HG03196 (cell line): Measurements from ENCODE around the gene LARP4.
"Not testable (repeated sequence)": the region's sequence is repeated elsewhere in the genome, so short reads cannot be mapped to it uniquely, and the experiment has no call there.

Experiments used
- ATAC-seq: cut with Tn5 transposase; IDR thresholded peaks from one replicate; pipeline ENCODE4 v1.9.1; 2021; ENCODE audit not compliant: unreplicated experiment

Gene LARP4

DNA sequence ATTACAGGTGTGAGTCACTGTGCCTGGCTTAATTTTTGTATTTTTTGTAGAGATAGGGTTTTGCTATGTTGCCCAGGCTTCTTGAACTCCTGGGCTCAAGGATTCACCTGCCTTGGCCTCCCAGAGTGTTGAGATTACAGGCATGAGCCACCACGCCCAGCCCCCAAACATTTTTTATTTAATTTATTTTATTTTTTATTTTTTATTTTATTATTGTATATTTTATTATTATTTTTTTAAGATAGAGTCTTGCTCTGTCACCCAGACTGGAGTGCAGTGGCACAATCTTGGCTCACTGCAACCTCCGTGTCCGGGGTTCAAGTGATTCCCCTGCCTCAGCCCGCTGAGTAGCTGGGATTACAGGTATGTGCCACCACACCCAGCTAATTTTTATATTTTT is 121.1 kb downstream of the LARP4 start:
- not testable (repeated sequence) for ATAC-seq

DNA sequence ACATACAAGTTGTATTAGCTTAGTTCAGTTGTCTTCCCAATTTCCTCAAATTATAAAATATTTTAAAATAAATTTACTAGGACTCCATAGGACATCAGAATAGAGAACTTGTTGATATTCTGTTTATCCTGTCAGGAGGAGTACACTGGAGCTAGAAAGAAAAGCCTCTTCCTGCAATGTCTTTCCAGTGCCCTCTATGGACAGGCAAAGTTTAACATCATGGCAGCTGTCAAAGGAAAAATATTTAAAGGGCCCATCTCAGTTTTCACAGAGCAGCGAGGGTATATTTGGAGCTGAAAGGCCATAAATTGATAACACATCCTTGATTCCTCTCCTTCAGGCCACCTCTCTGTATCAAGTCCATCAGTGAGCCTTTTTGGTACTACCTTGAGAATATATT is 123.1 kb downstream of the LARP4 start:
- no peak for ATAC-seq

DNA sequence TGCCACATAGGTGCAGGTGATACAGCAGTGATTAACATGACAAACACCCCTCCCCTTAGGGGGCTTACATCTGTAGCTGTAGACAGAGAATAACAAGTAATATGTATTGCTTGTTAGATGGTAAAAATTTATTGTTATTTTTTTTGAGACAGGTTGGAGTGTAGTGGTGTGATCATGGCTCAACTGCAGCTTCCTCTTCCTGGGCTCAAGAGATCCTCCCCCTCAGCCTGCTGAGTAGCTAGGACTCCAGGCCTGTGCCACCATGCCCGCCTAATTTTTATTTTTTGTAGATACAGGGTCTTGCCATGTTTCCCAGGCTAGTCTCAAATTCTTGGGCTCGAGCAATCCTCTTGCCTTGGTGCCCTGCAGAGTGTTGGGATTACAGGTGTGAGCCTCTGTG is 123.9 kb downstream of the LARP4 start:
- ATAC-seq = no peak

DNA sequence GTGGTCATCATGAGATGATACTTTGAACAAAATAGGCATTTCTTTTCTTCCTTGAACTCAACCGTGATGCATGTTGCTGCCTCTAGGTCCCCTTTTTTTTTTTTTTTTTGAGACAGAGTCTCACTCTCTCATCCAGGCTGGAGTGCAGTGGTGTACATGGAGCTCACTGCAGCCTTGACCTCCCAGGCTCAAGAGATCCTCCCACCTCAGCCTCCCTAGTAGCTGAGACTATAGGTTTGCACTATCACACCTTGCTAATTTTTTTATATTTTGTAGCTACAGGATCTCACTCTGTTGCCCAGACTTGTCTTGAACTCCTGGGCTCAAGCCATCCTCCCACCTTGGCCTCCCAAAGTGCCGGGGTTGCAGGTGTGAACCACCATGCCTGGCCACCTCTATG is 124.7 kb downstream of the LARP4 start:
- no peak for ATAC-seq

DNA sequence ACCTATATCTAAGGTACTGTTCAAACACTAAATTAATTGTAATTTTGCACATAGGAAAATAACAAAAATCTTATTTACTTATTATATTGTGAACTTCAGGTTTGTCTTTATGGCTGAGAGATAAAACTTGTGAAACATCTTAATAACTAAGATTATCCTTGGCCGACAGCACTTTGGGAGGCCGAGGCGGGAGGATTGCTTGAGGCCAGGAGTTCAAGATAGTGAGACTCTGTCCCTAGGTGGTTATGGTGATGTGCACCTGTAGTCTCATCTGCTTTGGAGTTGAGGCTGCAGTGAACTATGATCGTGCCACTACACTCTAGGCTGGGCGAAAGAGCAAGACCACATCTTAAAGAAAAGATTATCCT is 126.7 kb downstream of the LARP4 start:
- no peak for ATAC-seq

DNA sequence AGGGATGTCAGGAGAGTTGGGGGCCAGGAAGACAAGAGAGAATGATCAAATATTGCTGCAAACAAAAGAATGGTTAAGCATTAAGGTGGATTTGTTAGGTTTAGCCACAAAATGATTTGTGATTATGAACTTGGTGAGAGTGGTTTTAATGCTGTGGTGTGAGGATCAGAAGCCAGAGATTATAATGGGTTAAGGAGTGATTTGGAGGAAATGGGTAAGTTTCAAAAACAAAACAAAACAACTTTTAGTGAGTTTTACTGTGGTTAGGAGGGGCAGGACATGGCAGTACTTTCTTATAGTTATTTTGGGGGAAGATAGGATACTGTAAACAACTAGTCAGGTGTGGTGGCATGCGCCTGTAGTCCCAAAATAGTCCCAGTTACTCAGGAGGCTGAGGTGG is 128.1 kb downstream of the LARP4 start:
- ATAC-seq = no peak

DNA sequence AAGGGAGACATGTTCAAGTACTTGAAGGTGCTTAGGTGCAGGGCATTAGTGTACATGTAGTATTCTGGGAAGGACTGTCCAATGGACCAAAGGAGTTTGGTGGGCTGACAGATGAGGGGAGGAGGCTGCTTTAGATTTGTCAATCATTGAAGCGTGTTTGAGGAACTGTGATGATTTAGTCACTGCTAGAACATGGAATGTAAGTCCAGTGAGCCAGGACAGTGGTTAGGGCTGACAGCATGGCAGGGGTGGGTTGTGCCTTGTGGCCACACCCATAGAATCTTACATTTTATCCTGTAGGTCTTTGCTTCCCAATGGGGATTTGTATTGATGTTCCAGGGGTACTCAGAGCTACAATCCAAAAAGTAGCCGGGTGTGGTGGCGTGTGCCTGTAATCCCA is 128.7 kb downstream of the LARP4 start:
- no peak for ATAC-seq
